Stimulated activated CD4-positive, alpha-beta T cell treated with anti-CD3 and anti-CD28 coated beads, Interleukin-4, amount 100 ng/mL, for 1 hour (primary cell): Measurements from ENCODE around the gene CCDC138.

Experiments
- DNase-seq: peaks from one replicate; pipeline ENCODE4 v3.0.0-alpha.2; 2020

Gene CCDC138

GRCh38 chr2:108829578-108830310 is 43.2 kb downstream of the CCDC138 start:
- no peak for DNase-seq

DNA sequence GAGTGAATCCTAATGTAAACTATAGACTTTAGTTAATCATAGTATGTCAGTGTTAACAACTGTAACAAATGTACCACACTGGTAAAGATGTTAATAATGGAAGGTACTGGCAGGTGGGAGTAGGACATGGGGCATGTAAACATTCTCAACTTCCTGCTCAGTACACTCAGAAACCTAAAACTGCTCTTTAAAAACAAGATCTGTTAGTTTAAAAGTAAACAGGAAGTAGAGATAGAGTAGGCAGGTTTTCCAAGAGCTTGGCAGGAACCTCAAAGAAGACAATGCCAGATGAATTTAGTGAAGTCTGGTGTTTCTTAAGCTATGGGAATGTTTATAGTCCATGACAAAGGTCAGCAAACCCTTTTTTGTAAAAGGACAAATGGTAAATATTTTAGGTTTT is 46.6 kb downstream of the CCDC138 start:
- no peak for DNase-seq

DNA sequence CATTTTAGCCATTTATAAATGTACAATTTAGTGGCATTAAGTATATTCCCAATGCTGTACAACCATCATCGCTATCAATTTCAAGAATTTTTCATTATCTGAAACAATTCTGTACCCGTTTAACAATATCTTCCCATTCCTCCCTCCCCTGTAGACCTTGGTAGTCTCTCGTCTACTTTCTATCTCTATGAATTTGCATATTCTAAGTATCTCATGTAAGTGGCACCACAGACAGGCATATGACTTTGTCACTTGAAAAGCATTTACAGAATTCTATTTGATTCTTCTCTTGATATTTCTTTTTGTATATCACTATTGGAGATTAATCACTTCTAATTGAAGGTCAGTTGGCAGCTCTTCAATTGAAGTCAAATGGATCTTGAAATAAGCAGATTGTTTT is 48.0 kb downstream of the CCDC138 start:
- DNase-seq = no peak

GRCh38 chr2:108835040-108835439 is 48.5 kb downstream of the CCDC138 start:
- DNase-seq = no peak

- DNase-seq = no peak
These were observed 50.6 kb downstream of the CCDC138 start for GRCh38 chr2:108837198-108837597.

- DNase-seq = no peak
These were observed 54.9 kb downstream of the CCDC138 start for GRCh38 chr2:108841506-108841905.

DNA sequence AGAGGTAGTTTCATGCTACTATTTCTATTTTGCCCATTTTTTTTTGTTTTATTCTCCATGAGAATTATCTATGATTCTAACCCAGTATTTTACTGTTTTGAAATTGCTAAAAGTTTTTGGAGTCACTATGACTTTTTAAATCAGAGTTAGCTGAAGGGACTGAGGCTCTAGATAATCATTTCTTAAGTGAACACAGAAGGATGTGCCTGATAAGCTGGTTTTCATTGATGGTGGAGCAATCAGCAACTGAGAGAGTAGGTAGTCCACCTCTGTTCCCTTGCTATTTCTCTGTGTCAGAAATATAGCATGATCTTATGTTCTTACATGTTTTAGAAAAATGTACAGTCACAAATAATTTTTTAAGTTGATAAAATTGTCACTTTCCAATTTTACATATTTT is 59.4 kb downstream of the CCDC138 start:
- DNase-seq = no peak

GRCh38 chr2:108847000-108847399 is 60.4 kb downstream of the CCDC138 start:
- no peak for DNase-seq

DNA sequence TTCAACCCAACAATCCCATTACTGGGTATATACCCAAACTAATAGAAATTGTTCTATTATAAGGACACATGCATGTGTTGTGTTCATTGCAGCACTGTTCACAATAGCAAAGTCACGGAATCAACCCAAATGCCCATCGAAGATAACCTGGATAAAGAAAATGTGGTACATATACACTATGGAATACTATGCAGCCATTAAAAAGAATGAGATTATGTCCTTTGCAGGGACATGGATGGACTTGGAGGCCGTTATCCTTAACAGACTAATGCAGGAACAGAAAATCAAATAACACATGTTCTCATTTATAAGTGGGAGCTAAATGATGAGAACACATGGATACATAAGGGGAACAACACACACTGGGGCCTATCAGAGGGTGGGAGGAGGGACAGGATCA is 65.8 kb downstream of the CCDC138 start:
- DNase-seq = no peak

DNA sequence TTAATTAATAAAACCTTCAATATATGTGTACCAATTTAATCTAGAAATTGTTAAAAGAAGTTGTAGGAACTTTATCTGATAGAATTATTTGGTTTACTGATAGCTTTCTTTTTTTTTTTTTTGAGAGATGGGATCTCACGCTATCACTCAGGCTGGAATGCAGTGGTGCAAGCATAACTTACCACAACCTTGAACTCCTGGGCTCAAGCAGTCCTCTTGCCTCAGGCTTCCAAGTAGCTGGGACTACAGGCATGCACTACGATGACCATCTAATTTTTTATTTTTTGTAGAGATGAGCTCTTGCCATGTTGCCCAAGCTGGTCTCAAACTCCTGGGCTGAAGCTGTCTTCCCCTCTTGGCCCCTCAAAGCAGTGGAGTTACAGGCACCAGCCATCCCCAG is 66.8 kb downstream of the CCDC138 start:
- no peak for DNase-seq

GRCh38 chr2:108854484-108854883 is 67.9 kb downstream of the CCDC138 start:
- no peak for DNase-seq

DNA sequence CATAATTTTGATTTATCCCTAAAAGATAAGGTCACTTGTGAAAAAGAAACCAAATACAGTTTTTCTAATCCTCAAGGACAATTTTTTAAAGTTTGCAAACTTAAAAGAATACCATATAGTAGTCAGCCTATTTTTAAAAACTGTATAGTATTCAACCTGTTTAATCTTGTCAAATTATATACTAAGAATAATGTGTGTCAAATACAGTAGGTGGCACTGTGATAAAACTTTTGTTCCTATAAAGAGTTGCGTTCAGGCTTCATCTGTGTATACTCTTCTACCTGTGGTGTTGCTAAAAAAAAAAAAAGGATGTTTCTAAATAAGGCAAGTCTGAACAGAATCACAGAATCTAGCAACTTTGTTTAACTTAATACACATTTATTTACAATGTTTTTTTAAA is 68.6 kb downstream of the CCDC138 start:
- no peak for DNase-seq

GRCh38 chr2:108858894-108859293 is 72.3 kb downstream of the CCDC138 start:
- DNase-seq = no peak

GRCh38 chr2:108866041-108866440 is 79.5 kb downstream of the CCDC138 start:
- no peak for DNase-seq

- no peak for DNase-seq
These were observed 82.3 kb downstream of the CCDC138 start for GRCh38 chr2:108868911-108869310.

- DNase-seq = no peak
These were observed 83.0 kb downstream of the CCDC138 start for GRCh38 chr2:108869542-108869941.

- no peak for DNase-seq
These were observed 83.6 kb downstream of the CCDC138 start for GRCh38 chr2:108870069-108870644.

DNA sequence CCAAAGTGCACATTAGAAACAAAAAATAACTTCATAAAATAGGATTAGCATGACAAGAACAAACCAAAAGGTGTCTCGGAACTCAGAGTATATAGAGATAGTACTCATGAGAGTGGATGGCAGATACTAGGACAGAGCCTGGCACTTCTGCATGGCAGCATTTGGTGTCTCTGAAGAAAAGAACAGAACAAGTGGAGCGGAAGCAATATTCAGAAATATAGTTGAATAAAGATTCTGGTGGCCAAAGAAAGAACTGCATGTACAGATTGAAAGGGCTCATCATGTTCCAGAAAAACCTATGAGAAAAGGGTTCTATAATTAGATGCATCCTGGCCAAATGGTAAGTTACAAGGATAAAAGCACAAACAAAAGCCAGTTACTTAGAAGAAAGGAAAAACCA is 90.9 kb downstream of the CCDC138 start:
- no peak for DNase-seq

DNA sequence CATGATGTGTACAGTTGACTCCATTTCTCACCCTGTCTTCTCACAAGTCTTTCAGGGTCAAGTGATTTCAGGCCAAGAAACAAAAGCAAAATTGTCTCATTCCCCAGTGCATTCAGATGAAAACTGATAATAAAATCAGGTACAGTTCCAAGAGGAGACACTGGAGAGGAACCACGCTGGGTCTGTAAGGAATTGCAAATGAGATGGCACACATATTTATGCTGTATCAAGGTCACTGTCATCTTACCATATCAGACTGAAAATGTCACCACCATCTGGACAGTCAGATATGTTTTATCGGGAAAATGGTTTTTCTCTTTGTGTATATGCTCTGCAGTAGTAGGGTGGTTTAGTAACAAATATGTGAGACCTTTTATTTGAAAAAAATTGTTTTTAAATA is 91.7 kb downstream of the CCDC138 start:
- no peak for DNase-seq

- no peak for DNase-seq
These were observed 98.0 kb downstream of the CCDC138 start for GRCh38 chr2:108884619-108885018.

DNA sequence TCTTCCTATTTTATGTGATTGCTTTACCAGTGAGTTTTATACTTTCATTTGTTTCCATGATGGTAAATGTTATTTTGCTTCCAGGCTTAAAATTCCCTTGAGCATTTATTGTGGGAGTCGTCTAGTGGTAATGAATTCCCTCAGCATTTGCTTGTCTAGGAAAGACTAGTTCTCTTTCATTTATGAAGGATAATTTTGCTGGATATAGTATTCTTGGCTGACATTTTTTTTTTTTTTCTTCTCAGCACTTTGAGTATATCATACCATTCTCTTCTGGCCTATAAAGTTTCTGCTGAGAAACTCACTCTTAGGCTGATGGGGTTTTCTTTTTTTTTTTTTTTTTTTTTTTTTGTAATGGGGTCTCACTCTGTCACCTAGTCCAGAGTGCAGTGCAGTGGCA is 103.3 kb downstream of the CCDC138 start:
- no peak for DNase-seq

GRCh38 chr2:108893277-108893676 is 106.7 kb downstream of the CCDC138 start:
- no peak for DNase-seq

DNA sequence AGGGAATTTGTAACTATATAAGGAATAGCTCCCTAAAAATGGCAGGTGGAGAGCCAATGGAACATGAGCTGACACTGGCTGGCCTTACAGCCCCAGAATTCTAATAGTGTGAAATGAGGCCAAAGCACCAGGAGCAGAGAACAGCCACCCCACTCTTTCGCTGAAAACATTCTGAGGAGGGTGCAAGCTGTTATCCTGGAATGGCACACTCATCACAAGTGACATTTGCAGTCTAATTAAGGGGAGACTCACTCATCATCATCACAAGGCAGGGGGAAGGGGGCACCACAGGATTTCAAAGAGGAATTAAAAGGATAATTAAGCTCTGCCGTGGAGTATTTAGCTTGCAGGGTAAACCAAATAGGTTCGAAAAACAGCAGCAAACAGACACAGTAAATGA is 108.2 kb downstream of the CCDC138 start:
- no peak for DNase-seq

- DNase-seq = no peak
These were observed 108.6 kb downstream of the CCDC138 start for GRCh38 chr2:108895188-108895587.

GRCh38 chr2:108896741-108897140 is 110.2 kb downstream of the CCDC138 start:
- no peak for DNase-seq
